HS-5 (cell line): ENCODE measurements around the gene GPHN.
A peak's percentile ranks its signal among the peaks of the same experiment; 100 is the strongest.

Experiments used
- DNase-seq: peaks from one replicate; pipeline ENCODE4 v3.0.0-alpha.2; 2012; ENCODE audit warnings: low read depth

Gene GPHN

GRCh38 chr14:66959437-66960050 lies 451.6 kb downstream of the GPHN start:
- no peak for DNase-seq

- peak; percentile 28 for DNase-seq
These were observed 457.9 kb downstream of the GPHN start for GRCh38 chr14:66965831-66966230.

- no peak for DNase-seq
These were observed 464.5 kb downstream of the GPHN start for GRCh38 chr14:66972469-66972868.

GRCh38 chr14:66974397-66975025 lies 466.6 kb downstream of the GPHN start:
- DNase-seq: peak; percentile 56

DNA sequence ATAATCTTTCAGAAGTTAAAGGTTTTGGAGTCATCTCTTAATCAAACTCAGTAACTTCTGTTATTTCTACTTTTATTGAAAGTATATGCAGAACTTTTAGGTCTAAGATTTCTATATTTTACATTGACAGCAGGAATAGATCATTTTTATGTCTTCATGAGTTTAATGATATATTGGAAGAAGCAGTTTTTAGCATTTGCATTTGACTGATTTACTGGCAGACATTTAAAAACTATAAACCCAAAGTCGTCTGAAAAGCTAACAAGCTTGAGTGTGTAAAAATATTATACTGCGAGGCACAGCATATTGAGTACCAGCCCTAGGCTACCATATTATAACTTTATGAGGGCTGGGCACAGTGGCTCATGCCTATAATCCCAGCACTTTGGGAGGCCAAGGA lies 467.3 kb downstream of the GPHN start:
- no peak for DNase-seq

DNA sequence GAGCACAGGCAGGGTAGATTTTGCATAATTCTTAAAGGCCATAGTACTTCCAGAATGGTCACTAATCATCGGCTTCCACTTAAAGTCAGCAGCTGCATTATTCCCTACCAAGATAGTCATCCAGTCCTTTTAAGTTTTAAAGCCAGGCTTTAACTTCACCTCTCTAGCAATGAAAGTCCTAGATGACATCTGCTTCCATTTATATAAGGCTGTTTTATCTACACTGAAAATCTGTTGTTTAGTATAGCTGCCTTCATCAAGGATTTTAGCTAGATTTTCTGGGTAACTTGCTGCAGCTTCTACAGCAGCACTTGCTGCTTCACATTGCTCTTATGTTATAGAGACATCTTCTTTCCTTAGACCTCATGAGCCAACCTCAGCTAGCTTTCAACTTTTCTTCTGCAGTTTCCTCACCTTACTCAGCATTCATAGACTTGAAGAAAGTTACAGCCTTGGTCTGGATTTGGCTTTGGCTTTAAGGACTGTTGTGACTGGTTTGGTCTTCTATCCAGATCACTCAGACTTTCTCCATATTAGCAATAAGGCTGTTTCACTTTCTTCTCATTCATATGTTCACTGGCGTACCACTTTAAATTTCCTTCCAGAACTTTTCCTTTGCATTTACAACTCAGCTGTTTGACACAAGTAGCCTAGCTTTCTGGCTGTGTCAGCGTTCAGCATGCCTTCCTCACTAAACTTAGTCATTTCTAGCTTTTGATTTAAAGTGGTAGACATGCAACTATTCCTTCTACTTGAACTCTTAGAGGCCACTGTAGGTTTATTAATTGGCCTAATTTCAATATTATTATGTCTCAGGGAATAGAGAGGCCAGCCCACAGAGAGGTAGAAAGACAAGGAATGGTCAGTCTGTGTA lies 471.4 kb downstream of the GPHN start:
- DNase-seq: no peak

DNA sequence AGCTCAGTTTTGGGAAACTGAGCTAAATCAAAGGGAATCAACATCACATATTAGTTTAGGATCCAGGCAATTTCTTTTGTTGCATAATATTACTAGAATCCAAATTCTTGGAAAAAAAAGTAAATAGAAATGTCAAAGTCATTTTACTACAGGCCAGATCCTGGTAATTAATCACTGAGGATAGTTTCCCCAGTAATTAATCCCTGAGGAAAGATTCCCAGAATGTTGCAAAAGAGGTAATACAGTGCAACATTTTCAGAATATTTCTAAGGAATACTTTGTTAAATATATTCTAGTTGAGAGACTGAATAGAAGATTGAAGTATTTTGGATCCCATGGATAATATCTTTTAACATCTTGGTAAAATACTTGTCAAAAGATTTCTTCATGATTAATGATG lies 474.3 kb downstream of the GPHN start:
- no peak for DNase-seq

- DNase-seq: no peak
These were observed 484.8 kb downstream of the GPHN start for GRCh38 chr14:66992776-66993175.

- DNase-seq: no peak
These were observed 485.6 kb downstream of the GPHN start for GRCh38 chr14:66993512-66993911.

- DNase-seq: no peak
These were observed 490.1 kb downstream of the GPHN start for GRCh38 chr14:66998013-66998412.

- no peak for DNase-seq
These were observed 492.0 kb downstream of the GPHN start for GRCh38 chr14:66999978-67000377.

DNA sequence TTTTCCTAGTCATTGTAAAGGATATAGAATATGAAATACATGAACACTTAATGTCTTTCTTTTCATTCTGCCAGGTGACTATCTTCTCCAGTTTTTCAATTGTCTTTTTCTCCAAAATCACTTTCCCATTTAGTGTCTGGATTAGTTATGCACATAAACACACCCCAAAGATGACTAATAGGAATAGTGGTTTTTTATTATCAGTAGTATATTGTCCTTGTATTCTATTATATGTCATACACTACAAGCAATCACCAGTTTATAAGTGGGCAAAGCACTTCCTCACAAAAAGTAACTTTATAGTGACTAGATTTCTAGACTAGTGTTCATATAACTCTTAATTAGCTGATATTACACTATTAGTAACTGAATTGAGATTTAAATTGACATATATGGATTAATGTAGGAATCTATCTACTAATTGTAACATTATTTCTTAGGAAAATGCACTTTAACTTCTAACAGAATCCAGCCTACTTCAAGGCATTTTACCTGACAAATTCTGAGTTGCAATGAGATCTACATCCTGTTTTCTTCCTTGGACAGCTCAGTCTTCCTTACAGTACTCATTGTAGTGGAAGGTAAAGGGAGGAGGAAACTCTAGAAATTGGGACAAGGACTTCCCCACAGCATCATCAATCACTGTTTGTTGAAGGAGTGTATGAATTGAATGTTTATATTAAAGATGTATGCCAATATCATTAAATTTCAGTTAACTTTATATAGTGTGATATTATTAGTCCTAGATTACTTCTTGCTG lies 495.2 kb downstream of the GPHN start:
- no peak for DNase-seq

DNA sequence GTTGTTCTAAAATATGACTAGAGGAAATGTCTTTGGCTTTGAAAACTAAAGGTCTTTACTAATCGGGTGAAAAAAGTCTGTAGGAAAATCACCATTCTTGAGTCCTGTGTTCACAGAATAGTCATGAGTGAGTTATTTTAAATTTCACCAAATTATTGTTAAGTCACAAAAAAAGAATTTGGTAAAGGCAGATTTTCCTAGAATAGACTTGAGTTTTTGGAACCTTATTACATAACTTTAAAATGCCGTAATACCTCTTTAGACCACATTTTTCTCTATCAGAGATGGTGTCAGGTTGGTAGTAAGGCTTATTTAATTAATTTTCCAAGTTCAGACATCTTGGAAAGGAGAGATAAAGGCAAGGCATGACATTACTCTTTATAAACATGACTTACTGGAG lies 496.6 kb downstream of the GPHN start:
- peak; percentile 24 for DNase-seq

GRCh38 chr14:67010602-67011001 lies 502.7 kb downstream of the GPHN start:
- no peak for DNase-seq

GRCh38 chr14:67016856-67017255 lies 508.9 kb downstream of the GPHN start:
- no peak for DNase-seq

DNA sequence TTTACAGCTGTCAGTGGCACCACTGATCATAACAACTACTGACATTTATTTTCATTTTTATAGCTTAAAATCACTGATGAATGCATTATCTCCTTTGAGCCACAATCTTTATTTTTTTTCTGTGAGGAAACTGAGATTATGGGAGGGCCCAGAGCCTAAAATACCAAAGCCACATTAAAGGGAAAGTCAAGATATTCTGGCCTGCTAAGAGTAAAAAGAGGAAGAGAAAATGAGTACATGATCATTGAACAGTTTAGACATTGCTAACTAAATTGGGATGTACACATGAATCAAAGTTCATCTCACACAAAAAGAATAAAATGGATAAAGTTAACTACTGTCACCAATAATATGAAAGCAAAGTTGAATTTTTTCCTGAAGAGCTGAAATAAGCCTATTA lies 510.8 kb downstream of the GPHN start:
- DNase-seq: no peak

DNA sequence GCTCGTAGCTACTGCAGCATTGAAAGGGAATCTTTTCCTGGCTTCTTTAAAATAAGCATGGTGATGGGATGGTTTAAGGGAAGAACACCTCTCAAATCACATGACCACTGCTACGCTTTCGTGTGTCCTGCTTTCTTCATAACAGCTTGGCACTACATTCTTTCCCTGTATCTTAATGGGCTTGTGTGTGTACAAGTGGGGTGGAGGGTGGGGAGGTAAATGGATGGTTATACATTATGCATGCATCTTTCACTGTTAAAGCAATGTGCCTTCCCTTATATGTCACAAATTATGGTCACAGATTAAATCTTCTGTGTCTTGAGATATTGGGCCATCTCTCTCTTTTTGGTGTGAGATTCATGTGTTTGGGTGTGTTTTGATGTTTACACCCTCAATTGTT lies 511.8 kb downstream of the GPHN start:
- DNase-seq: no peak

- DNase-seq: no peak
These were observed 524.2 kb downstream of the GPHN start for GRCh38 chr14:67031920-67032774.

DNA sequence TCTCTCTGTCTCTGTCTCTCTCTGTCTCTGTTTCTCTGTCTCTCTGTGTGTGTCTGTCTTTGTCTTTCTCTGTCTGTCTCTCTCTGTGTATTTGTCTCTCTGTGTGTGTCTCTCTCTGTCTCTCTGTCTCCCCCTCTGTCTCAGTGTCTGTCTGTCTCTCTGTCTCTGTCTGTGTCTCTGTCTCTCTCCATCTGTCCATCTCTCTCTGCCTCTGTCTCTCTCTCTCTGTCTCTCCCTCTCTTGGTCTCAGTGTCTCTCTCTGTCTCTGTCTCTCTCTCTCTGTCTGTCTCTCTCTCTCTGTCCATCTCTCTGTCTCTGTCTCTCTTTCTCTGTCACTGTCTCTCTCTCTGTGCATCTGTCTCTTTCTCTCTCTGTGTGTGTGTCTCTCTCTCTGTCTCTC lies 537.5 kb downstream of the GPHN start:
- DNase-seq: no peak

GRCh38 chr14:67050896-67051295 lies 542.9 kb downstream of the GPHN start:
- DNase-seq: no peak

GRCh38 chr14:67056684-67057083 lies 548.7 kb downstream of the GPHN start:
- DNase-seq: no peak

DNA sequence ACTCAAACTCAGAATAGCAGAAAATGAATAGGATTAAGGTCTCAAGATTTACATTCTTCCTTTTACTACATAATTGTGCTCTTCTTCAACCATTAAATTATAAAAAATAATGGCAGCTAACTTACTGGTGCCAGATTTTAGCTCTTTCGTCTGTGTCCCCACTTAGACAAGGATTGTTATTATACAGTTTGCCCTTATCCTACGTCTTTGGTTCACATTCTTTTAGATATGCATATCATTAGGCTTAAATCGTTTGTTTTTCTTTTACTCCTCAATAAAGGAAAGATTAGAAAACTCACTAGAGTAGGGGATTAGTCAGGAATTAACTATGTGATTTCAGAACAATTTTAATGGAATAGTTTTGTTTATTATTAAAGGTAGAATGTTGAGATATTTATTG lies 551.6 kb downstream of the GPHN start:
- DNase-seq: no peak
